Neural crest cell (in vitro differentiated cells): ENCODE data around the gene FLAD1. TPM values are rescaled to one million over a fixed set of nuclear protein-coding genes. Genes with fewer than 3 reads are reported as not detected.

ENCODE experiments used
- DNase-seq: peaks from one replicate; pipeline ENCODE4 v3.0.0; 2021; ENCODE audit warnings: low read depth, mixed read lengths, low spot score
- H3K27ac Mint-ChIP-seq: one replicate; pipeline ENCODE4 v1.8.0; 2021; ENCODE audit warnings: mild to moderate bottlenecking, mixed read lengths; ENCODE audit not compliant: unreplicated experiment
- H3K27me3 Mint-ChIP-seq: 2 replicates; pipeline ENCODE4 v1.8.0; 2021; ENCODE audit warnings: low read depth, mild to moderate bottlenecking, mixed read lengths
- H3K36me3 Mint-ChIP-seq: 2 replicates; pipeline ENCODE4 v1.8.0; 2021; ENCODE audit warnings: low read depth, mild to moderate bottlenecking, mixed read lengths
- H3K4me1 Mint-ChIP-seq: 2 replicates; pipeline ENCODE4 v1.8.0; 2021; ENCODE audit warnings: mixed read lengths
- H3K4me3 Mint-ChIP-seq: one replicate; pipeline ENCODE4 v1.8.0; 2021; ENCODE audit warnings: mild to moderate bottlenecking, mixed read lengths
- H3K9me3 Mint-ChIP-seq: 2 replicates; pipeline ENCODE4 v1.8.0; 2021; ENCODE audit warnings: mixed read lengths
- CTCF ChIP-seq: fragments of 200-600 bp; sonication (generic); conservative IDR thresholded peaks from 2 replicates; pipeline ENCODE4 v1.5.0; 2021; ENCODE audit warnings: antibody characterized with exemption, mild to moderate bottlenecking
- total RNA-seq: library from RNA; stranded (reverse); gene quantifications from 2 replicates; pipeline ENCODE4 v1.2.1, GENCODE V29; 2021

The FLAD1 gene
- total RNA-seq, 1 donor from 2014 or later = 76.3 TPM

- Mint-ChIP-seq H3K4me3 (peak overlapping the region; percentile 90), H3K36me3 (no peaks in the 10 kb centered on the region), H3K4me1 (peaks cover 53% of the 10 kb centered on the region), H3K9me3 (no peaks in the 10 kb centered on the region), H3K27ac (peak overlapping the region; percentile 100), H3K27me3 (no peaks in the 10 kb centered on the region)
- TF ChIP-seq CTCF = peak; percentile 43
- DNase-seq = no peak
Observed at GRCh38 chr1:154937085-154937987, 45.8 kb upstream of the FLAD1 start.

DNA sequence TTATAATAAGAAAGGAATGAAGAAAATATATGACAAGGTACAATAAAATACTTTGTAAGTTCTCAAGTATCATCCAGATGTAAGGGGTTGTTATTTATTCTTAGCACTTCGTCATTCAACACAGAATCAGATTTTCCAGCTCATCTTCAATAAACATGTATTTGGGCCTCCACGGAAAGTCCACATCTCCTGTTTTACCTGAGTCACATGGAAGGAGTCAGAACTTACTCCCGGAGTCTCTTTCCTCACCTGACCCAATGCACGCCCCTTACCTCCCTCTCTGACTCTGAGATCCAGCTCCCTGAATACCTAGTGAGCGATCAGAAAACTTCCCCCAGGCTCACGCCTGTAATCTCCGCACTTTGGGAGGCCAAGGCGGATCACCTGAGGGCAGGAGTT, 45.2 kb upstream of the FLAD1 start:
- no peaks in the 10 kb centered on the region for H3K27me3 Mint-ChIP-seq
- H3K9me3 Mint-ChIP-seq = no peaks in the 10 kb centered on the region
- no peak for DNase-seq
- peak overlapping the region; percentile 100 for H3K27ac Mint-ChIP-seq
- peaks cover 53% of the 10 kb centered on the region for H3K4me1 Mint-ChIP-seq
- H3K4me3 Mint-ChIP-seq = peak overlapping the region; percentile 90
- no peaks in the 10 kb centered on the region for H3K36me3 Mint-ChIP-seq
- TF ChIP-seq CTCF = no peak

GRCh38 chr1:154938604-154939399, 44.3 kb upstream of the FLAD1 start:
- no peak for TF ChIP-seq CTCF
- DNase-seq = no peak
- peaks cover 56% of the 10 kb centered on the region for H3K4me1 Mint-ChIP-seq
- H3K36me3 Mint-ChIP-seq = no peaks in the 10 kb centered on the region
- H3K27me3 Mint-ChIP-seq = no peaks in the 10 kb centered on the region
- H3K4me3 Mint-ChIP-seq = peak overlapping the region; percentile 90
- H3K9me3 Mint-ChIP-seq = no peaks in the 10 kb centered on the region
- H3K27ac Mint-ChIP-seq = peak overlapping the region; percentile 38

GRCh38 chr1:154940213-154940560, 43.0 kb upstream of the FLAD1 start:
- H3K27ac Mint-ChIP-seq = no peak overlapping the region
- no peak for DNase-seq
- no peaks in the 10 kb centered on the region for H3K36me3 Mint-ChIP-seq
- no peaks in the 10 kb centered on the region for H3K27me3 Mint-ChIP-seq
- no peak for TF ChIP-seq CTCF
- H3K4me1 Mint-ChIP-seq = peaks cover 57% of the 10 kb centered on the region
- H3K9me3 Mint-ChIP-seq = no peaks in the 10 kb centered on the region
- H3K4me3 Mint-ChIP-seq = peak overlapping the region; percentile 80

GRCh38 chr1:154940651-154941194, 42.4 kb upstream of the FLAD1 start:
- Mint-ChIP-seq H3K9me3 (no peaks in the 10 kb centered on the region), H3K36me3 (no peaks in the 10 kb centered on the region), H3K27ac (peak overlapping the region; percentile 9), H3K4me3 (peak overlapping the region; percentile 80), H3K4me1 (peaks cover 56% of the 10 kb centered on the region), H3K27me3 (no peaks in the 10 kb centered on the region)
- DNase-seq = no peak
- TF ChIP-seq CTCF = no peak
